IgD-negative memory B cell (primary cell): ENCODE data around the gene SRSF10. TPM values are rescaled to one million over a fixed set of nuclear protein-coding genes. Genes with fewer than 3 reads are reported as not detected.
"Not testable (repeated sequence)": the region's sequence is repeated elsewhere in the genome, so short reads cannot be mapped to it uniquely, and the experiment has no call there.

Experiments
- H3K27ac Mint-ChIP-seq, 3 donors: one replicate each; pipeline ENCODE4 v1.8.0; 2020 to 2022; ENCODE audit warnings: mild to moderate bottlenecking in 3 of 3, mixed read lengths in 3 of 3, moderate library complexity in 1 of 3
- H3K27me3 Mint-ChIP-seq: one replicate; pipeline ENCODE4 v1.8.0; 2021; ENCODE audit warnings: mixed read lengths
- H3K36me3 Mint-ChIP-seq: one replicate; pipeline ENCODE4 v1.8.0; 2020; ENCODE audit warnings: mild to moderate bottlenecking, mixed read lengths
- H3K4me1 Mint-ChIP-seq, 3 donors: one replicate each; pipeline ENCODE4 v1.8.0; 2020 to 2022; ENCODE audit warnings: mixed read lengths in 3 of 3, mild to moderate bottlenecking in 1 of 3
- H3K4me3 Mint-ChIP-seq, 4 donors: one replicate each; pipeline ENCODE4 v1.8.0; 2020 to 2022; ENCODE audit warnings: mild to moderate bottlenecking in 4 of 4, mixed read lengths in 4 of 4, moderate library complexity in 3 of 4
- H3K9me3 Mint-ChIP-seq, 3 donors: one replicate each; pipeline ENCODE4 v1.8.0; 2020 to 2021; ENCODE audit warnings: mixed read lengths in 3 of 3, mild to moderate bottlenecking in 1 of 3
- polyA plus RNA-seq: library from polyadenylated mRNA; unstranded; fragments of 300-500 nt; fragmentation: Illumina TruSeq; gene quantifications from one replicate; pipeline ENCODE4 v1.2.3, GENCODE V29; 2021

Gene SRSF10
- polyA plus RNA-seq, 1 donor from 2014 or later, result 116 TPM

- peaks cover 15% of the 10 kb centered on the region for H3K27me3 Mint-ChIP-seq
- H3K27ac Mint-ChIP-seq, result no peak overlapping the region
- no peaks in the 10 kb centered on the region for H3K36me3 Mint-ChIP-seq
- H3K4me3 Mint-ChIP-seq, result no peak overlapping the region
- peaks cover 0 to 1% (median 0%) of the 10 kb centered on the region in 3 donors for H3K9me3 Mint-ChIP-seq
- peaks cover 9 to 13% (median 12%) of the 10 kb centered on the region in 3 donors for H3K4me1 Mint-ChIP-seq
Observed at GRCh38 chr1:24007079-24007478, 27.0 kb upstream of the SRSF10 start.

- Mint-ChIP-seq H3K4me1 (peaks cover 9 to 13% (median 12%) of the 10 kb centered on the region in 3 donors), H3K27me3 (peaks cover 9% of the 10 kb centered on the region), H3K9me3 (peaks cover 0 to 1% (median 0%) of the 10 kb centered on the region in 3 donors), H3K36me3 (no peaks in the 10 kb centered on the region), H3K27ac (no peak overlapping the region), H3K4me3 (no peak overlapping the region)
Observed at GRCh38 chr1:24005163-24005562, 25.0 kb upstream of the SRSF10 start.

GRCh38 chr1:24004132-24004531 is 24.0 kb upstream of the SRSF10 start:
- H3K9me3 Mint-ChIP-seq, result peaks cover 0 to 1% (median 0%) of the 10 kb centered on the region in 3 donors
- H3K27ac Mint-ChIP-seq, result no peak overlapping the region
- peaks cover 5% of the 10 kb centered on the region for H3K27me3 Mint-ChIP-seq
- no peaks in the 10 kb centered on the region for H3K36me3 Mint-ChIP-seq
- no peak overlapping the region for H3K4me3 Mint-ChIP-seq
- H3K4me1 Mint-ChIP-seq, result peaks cover 9 to 13% (median 12%) of the 10 kb centered on the region in 3 donors

GRCh38 chr1:24003331-24003972 is 23.3 kb upstream of the SRSF10 start:
- H3K4me3 Mint-ChIP-seq, result peak overlapping the region in 1 of 4 donors; percentile 63
- H3K4me1 Mint-ChIP-seq, result peaks cover 9 to 16% (median 12%) of the 10 kb centered on the region in 3 donors
- peaks cover 5% of the 10 kb centered on the region for H3K27me3 Mint-ChIP-seq
- H3K36me3 Mint-ChIP-seq, result no peaks in the 10 kb centered on the region
- H3K9me3 Mint-ChIP-seq, result peaks cover 0 to 1% (median 0%) of the 10 kb centered on the region in 3 donors
- no peak overlapping the region for H3K27ac Mint-ChIP-seq

GRCh38 chr1:24002695-24003094 is 22.6 kb upstream of the SRSF10 start:
- Mint-ChIP-seq H3K4me3 (no peak overlapping the region), H3K9me3 (peaks cover 0 to 1% (median 0%) of the 10 kb centered on the region in 3 donors), H3K36me3 (no peaks in the 10 kb centered on the region), H3K4me1 (peaks cover 12 to 16% (median 15%) of the 10 kb centered on the region in 3 donors), H3K27me3 (peaks cover 5% of the 10 kb centered on the region), H3K27ac (no peak overlapping the region)

GRCh38 chr1:23999156-23999671 is 19.1 kb upstream of the SRSF10 start:
- H3K9me3 Mint-ChIP-seq, result no peaks in the 10 kb centered on the region
- H3K4me1 Mint-ChIP-seq, result peaks cover 8 to 20% (median 17%) of the 10 kb centered on the region in 3 donors
- no peak overlapping the region for H3K27ac Mint-ChIP-seq
- H3K4me3 Mint-ChIP-seq, result no peak overlapping the region
- no peaks in the 10 kb centered on the region for H3K36me3 Mint-ChIP-seq
- H3K27me3 Mint-ChIP-seq, result peaks cover 15% of the 10 kb centered on the region

GRCh38 chr1:23997812-23998211 is 17.7 kb upstream of the SRSF10 start:
- H3K27me3 Mint-ChIP-seq, result peaks cover 11% of the 10 kb centered on the region
- no peaks in the 10 kb centered on the region for H3K9me3 Mint-ChIP-seq
- no peak overlapping the region for H3K27ac Mint-ChIP-seq
- H3K4me3 Mint-ChIP-seq, result no peak overlapping the region
- peaks cover 0 to 10% (median 6%) of the 10 kb centered on the region in 3 donors for H3K4me1 Mint-ChIP-seq
- H3K36me3 Mint-ChIP-seq, result no peaks in the 10 kb centered on the region

GRCh38 chr1:23996700-23997229 is 16.6 kb upstream of the SRSF10 start:
- Mint-ChIP-seq H3K4me3 (no peak overlapping the region), H3K9me3 (no peaks in the 10 kb centered on the region), H3K4me1 (peaks cover 0 to 11% (median 7%) of the 10 kb centered on the region in 3 donors), H3K27me3 (peaks cover 11% of the 10 kb centered on the region), H3K36me3 (no peaks in the 10 kb centered on the region), H3K27ac (no peak overlapping the region)

- no peaks in the 10 kb centered on the region for H3K36me3 Mint-ChIP-seq
- no peaks in the 10 kb centered on the region for H3K9me3 Mint-ChIP-seq
- H3K4me1 Mint-ChIP-seq, result peaks cover 7 to 22% (median 13%) of the 10 kb centered on the region in 3 donors
- H3K27me3 Mint-ChIP-seq, result peaks cover 11% of the 10 kb centered on the region
- no peak overlapping the region for H3K27ac Mint-ChIP-seq
- no peak overlapping the region for H3K4me3 Mint-ChIP-seq
Observed at GRCh38 chr1:23995431-23995837, 15.3 kb upstream of the SRSF10 start.

GRCh38 chr1:23992011-23992410 is 11.9 kb upstream of the SRSF10 start:
- H3K27me3 Mint-ChIP-seq, result peaks cover 11% of the 10 kb centered on the region
- H3K27ac Mint-ChIP-seq, result peak overlapping the region in 1 of 3 donors; percentile 7
- H3K9me3 Mint-ChIP-seq, H3K4me3 Mint-ChIP-seq, H3K36me3 Mint-ChIP-seq: not testable (repeated sequence)
- peaks cover 10 to 16% (median 14%) of the 10 kb centered on the region in 3 donors for H3K4me1 Mint-ChIP-seq

- Mint-ChIP-seq H3K4me1 (peaks cover 6 to 14% (median 12%) of the 10 kb centered on the region in 3 donors), H3K4me3 (no peak overlapping the region), H3K27ac (no peak overlapping the region)
Observed at GRCh38 chr1:23989263-23989662, 9.1 kb upstream of the SRSF10 start.

GRCh38 chr1:23987038-23987437 is 6.9 kb upstream of the SRSF10 start:
- not testable (repeated sequence) for H3K27me3 Mint-ChIP-seq, H3K9me3 Mint-ChIP-seq, H3K36me3 Mint-ChIP-seq, H3K4me3 Mint-ChIP-seq, H3K27ac Mint-ChIP-seq
- H3K4me1 Mint-ChIP-seq, result peaks cover 6 to 16% (median 12%) of the 10 kb centered on the region in 3 donors

More at GRCh38 chr1:23989263-23989662, 9.1 kb upstream of the SRSF10 start:
- no peaks in the 10 kb centered on the region for H3K27me3 Mint-ChIP-seq
- no peaks in the 10 kb centered on the region for H3K36me3 Mint-ChIP-seq
- no peaks in the 10 kb centered on the region for H3K9me3 Mint-ChIP-seq

- Mint-ChIP-seq H3K36me3 (no peaks in the 10 kb centered on the region), H3K27me3 (no peaks in the 10 kb centered on the region), H3K4me3 (no peak overlapping the region), H3K9me3 (no peaks in the 10 kb centered on the region), H3K27ac (peak overlapping the region in 1 of 3 donors; percentile 76), H3K4me1 (peaks cover 4 to 11% (median 5%) of the 10 kb centered on the region in 3 donors)
Observed at GRCh38 chr1:23984417-23985186, 4.5 kb upstream of the SRSF10 start.

GRCh38 chr1:23980728-23981070 is 572 bp upstream of the SRSF10 start:
- H3K4me3 Mint-ChIP-seq, result peak overlapping the region; percentile 86 to 99 (median 92)
- H3K9me3 Mint-ChIP-seq, result no peaks in the 10 kb centered on the region
- peaks cover 32 to 46% (median 36%) of the 10 kb centered on the region in 3 donors for H3K4me1 Mint-ChIP-seq
- H3K27me3 Mint-ChIP-seq, result no peaks in the 10 kb centered on the region
- H3K36me3 Mint-ChIP-seq, result peaks cover 2% of the 10 kb centered on the region
- H3K27ac Mint-ChIP-seq, result peak overlapping the region; percentile 89 to 99 (median 97)

- peak overlapping the region; percentile 89 to 99 (median 96) for H3K27ac Mint-ChIP-seq
- H3K36me3 Mint-ChIP-seq, result peaks cover 2% of the 10 kb centered on the region
- H3K4me3 Mint-ChIP-seq, result peak overlapping the region; percentile 86 to 99 (median 92)
- no peaks in the 10 kb centered on the region for H3K9me3 Mint-ChIP-seq
- peaks cover 42 to 53% (median 43%) of the 10 kb centered on the region in 3 donors for H3K4me1 Mint-ChIP-seq
- H3K27me3 Mint-ChIP-seq, result no peaks in the 10 kb centered on the region
Observed at GRCh38 chr1:23979387-23979880, 693 bp downstream of the SRSF10 start.
